Pancreas (tissue), 10 donors: Measurements from ENCODE around the gene EXTL1. TPM values are rescaled to one million over a fixed set of nuclear protein-coding genes. Genes with fewer than 3 reads are reported as not detected.
A peak's percentile ranks its signal among the peaks of the same experiment; 100 is the strongest.

ENCODE experiments used
- ATAC-seq, 4 donors: fragments of 200-7000 bp; cut with Tn5 transposase; one replicate each; pipeline versions ENCODE4 v1.8.0 to v1.9.1; 2020; ENCODE audit warnings: mild to moderate bottlenecking in 4 of 4, moderate library complexity in 4 of 4
- DNase-seq, 6 donors: peaks; one replicate each; pipeline ENCODE4 v3.0.0-alpha.2; 2020
- FAIRE-seq: peaks from 2 replicates; lab custom pipeline; 2012; peaks lifted over from hg19 to GRCh38; lab: Jason Lieb, UNC
- H3K27ac ChIP-seq, 4 donors: fragments of 200-600 bp; sonication (generic); 1 replicate in 3 of 4; 2 replicates in 1 of 4; pipeline versions ENCODE4 v1.5.0 to v1.8.0; 2020
- H3K27me3 ChIP-seq, 4 donors: fragments of 200-600 bp; one replicate each; pipeline ENCODE4 v1.8.0; 2021
- H3K36me3 ChIP-seq, 3 donors: fragments of 200-600 bp; sonication (generic) in 1 of 3; one replicate each; pipeline versions ENCODE4 v1.5.0 to v1.8.0; 2020 to 2021
- H3K4me1 ChIP-seq, 3 donors: fragments of 200-600 bp; one replicate each; pipeline ENCODE4 v1.8.0; 2021
- H3K4me3 ChIP-seq, 4 donors: fragments of 200-600 bp; sonication (generic) in 2 of 4; one replicate each; pipeline versions ENCODE4 v1.5.0 to v1.8.0; 2020 to 2021
- H3K9me3 ChIP-seq, 4 donors: fragments of 200-600 bp; one replicate each; pipeline ENCODE4 v1.8.0; 2021
- CTCF ChIP-seq, 4 donors: fragments of 200-600 bp; sonication (generic) in 3 of 4; IDR thresholded peaks; one replicate each; pipeline versions ENCODE4 v1.5.0 to v1.8.0; 2021; ENCODE audit warnings: antibody characterized with exemption in 4 of 4
- WGBS, 2 donors: extraction: QIAGEN DNeasy Blood & Tissue Kit; methylation state at CpG; one replicate each; pipeline ENCODE4 v1.1.7; 2013; 5-methylcytosine and 5-hydroxymethylcytosine counted together
- intact Hi-C, 3 donors: fragments of 100-400 bp; cut with DNase I; formaldehyde crosslinking; loops; one replicate each; pipeline versions ENCODE4 v1.11.1 to v1.14.2; 2022
- polyA plus RNA-seq, 2 donors: library from polyadenylated mRNA; stranded (reverse); fragments of 200-250 nt; gene quantifications; one replicate each; pipeline ENCODE4 v1.2.3, GENCODE V29; 2013
- total RNA-seq, 6 donors: library from RNA; stranded (reverse); fragmentation: NEBNext Ultra II Directional in 4 of 6; extraction: Animal tissue kit (Norgen Biotek cat#: 25700) in 4 of 6; gene quantifications; one replicate each; pipeline versions ENCODE4 v1.2.1 to v1.2.4, GENCODE V29; 2021 to 2023
- donor health status: healthy with polysubstance abuse.
- donor health status: DM: no; HTN: no; CAD: no; lungs with moderate emphysema.
- donor health status: DM: no; HTN: no; CAD: no.
- donor health status: control.
- donor health status: control.
- donor health status: Bipolar disorder and iron deficiency.
- donor health status: DM: yes; HTN: yes; CAD: no.
- donor health status: DM: no; HTN: no; CAD: no.
- donor health status: DM: no; HTN: no; CAD: no.
- donor health status: DM: yes; HTN: yes; CAD: no.

Gene EXTL1
- total and polyA plus RNA-seq, 8 donors = 0.04 to 0.34 (median 0.18) TPM

GRCh38 chr1:26029864-26030481 lies 8.4 kb downstream of the EXTL1 start:
- 80 to 94% methylated on average over 7 of the region's 7 CpGs for WGBS, 2 donors
- intact Hi-C loops = loop anchor here in 2 of 3 donors (5.0 to 10.0 kb wide), 2 partner anchors 115 to 117 kb away; no protein-coding TSS in a partner anchor
- no peak for FAIRE-seq
- no peak overlapping the region for H3K4me3 ChIP-seq
- no peaks in the 10 kb centered on the region for H3K27me3 ChIP-seq
- H3K36me3 ChIP-seq = no peaks in the 10 kb centered on the region
- DNase-seq = no peak
- TF ChIP-seq CTCF (IDR thresholded peaks at IDR 0.05) = no peak
- no peaks in the 10 kb centered on the region for H3K4me1 ChIP-seq
- ATAC-seq = no peak
- no peak overlapping the region for H3K27ac ChIP-seq
- no peaks in the 10 kb centered on the region for H3K9me3 ChIP-seq

GRCh38 chr1:26031196-26031595 lies 9.6 kb downstream of the EXTL1 start:
- H3K27ac ChIP-seq = no peak overlapping the region
- WGBS, 2 donors = 86 to 88% methylated on average over 4 of the region's 4 CpGs
- intact Hi-C loops = loop anchor here in 2 of 3 donors (5.0 to 10.0 kb wide), 2 partner anchors 114 to 116 kb away; no protein-coding TSS in a partner anchor

GRCh38 chr1:26031611-26032220 lies 10.1 kb downstream of the EXTL1 start:
- ATAC-seq (no peak), FAIRE-seq (no peak), DNase-seq (no peak)
- Histone ChIP-seq H3K4me3 (no peak overlapping the region), H3K36me3 (no peaks in the 10 kb centered on the region), H3K27me3 (no peaks in the 10 kb centered on the region), H3K9me3 (no peaks in the 10 kb centered on the region), H3K27ac (no peak overlapping the region), H3K4me1 (peaks cover 0 to 4% (median 0%) of the 10 kb centered on the region in 3 donors)
- intact Hi-C loops = loop anchor here in 2 of 3 donors (5.0 to 10.0 kb wide), 2 partner anchors 113 to 116 kb away; no protein-coding TSS in a partner anchor
- TF ChIP-seq CTCF (IDR thresholded peaks at IDR 0.05) = no peak
- WGBS, 2 donors = 77% methylated on average over 3 of the region's 3 CpGs

More at GRCh38 chr1:26031196-26031595, 9.6 kb downstream of the EXTL1 start:
- H3K9me3 ChIP-seq = no peaks in the 10 kb centered on the region
- ATAC-seq (no peak), FAIRE-seq (no peak), DNase-seq (peak in 1 of 6 donors; percentile 36)
- no peaks in the 10 kb centered on the region for H3K36me3 ChIP-seq
- H3K27me3 ChIP-seq = no peaks in the 10 kb centered on the region
- peaks cover 0 to under 1% (median 0%) of the 10 kb centered on the region in 3 donors for H3K4me1 ChIP-seq
- no peak for TF ChIP-seq CTCF (IDR thresholded peaks at IDR 0.05)
- H3K4me3 ChIP-seq = no peak overlapping the region

GRCh38 chr1:26032656-26033357 lies 11.2 kb downstream of the EXTL1 start:
- peak in 1 of 6 donors; percentile 43 for DNase-seq
- Histone ChIP-seq H3K27ac (no peak overlapping the region), H3K4me3 (no peak overlapping the region), H3K9me3 (no peaks in the 10 kb centered on the region), H3K27me3 (no peaks in the 10 kb centered on the region), H3K36me3 (no peaks in the 10 kb centered on the region), H3K4me1 (peaks cover 7 to 15% (median 10%) of the 10 kb centered on the region in 3 donors)
- FAIRE-seq = no peak
- 86 to 88% methylated on average over 12 of the region's 12 CpGs for WGBS, 2 donors
- no peak for TF ChIP-seq CTCF (IDR thresholded peaks at IDR 0.05)
- no peak for ATAC-seq
- intact Hi-C loops = loop anchor here in 2 of 3 donors (5.0 to 10.0 kb wide), 2 partner anchors 112 to 114 kb away; no protein-coding TSS in a partner anchor
